ENCODE measurements around the gene MMP25.
A peak's percentile ranks its signal among the peaks of the same experiment; 100 is the strongest.
"Not testable (repeated sequence)": the region's sequence is repeated elsewhere in the genome, so short reads cannot be mapped to it uniquely, and the experiment has no call there.

Gene MMP25

GRCh38 chr16:3044708-3045107, 1.7 kb upstream of the MMP25 start:
- Mint-ChIP-seq H3K4me3 (peak overlapping the region; percentile 72), H3K4me1 (peaks cover 29% of the 10 kb centered on the region), H3K27ac (ENCODE audit: low read depth) (peak overlapping the region; percentile 35), H3K9me3 (no peaks in the 10 kb centered on the region), H3K36me3 (ENCODE audit: insufficient read depth) (peaks cover 1% of the 10 kb centered on the region), H3K27me3 (peaks cover 31% of the 10 kb centered on the region)
- ATAC-seq (replicated peaks; ENCODE audit: extremely low read depth, poor library complexity, severe bottlenecking) (no peak), DNase-seq (ENCODE audit: low spot score in 2 of 2) (no peak)

GRCh38 chr16:3046641-3047386, 453 bp downstream of the MMP25 start:
- ATAC-seq (replicated peaks; ENCODE audit: extremely low read depth, poor library complexity, severe bottlenecking) (peak; percentile 48), DNase-seq (ENCODE audit: low spot score in 2 of 2) (no peak)
- H3K27me3 Mint-ChIP-seq, result peaks cover 21% of the 10 kb centered on the region
- H3K4me3 Mint-ChIP-seq, result peak overlapping the region; percentile 38
- peaks cover 1% of the 10 kb centered on the region for H3K36me3 Mint-ChIP-seq (ENCODE audit: insufficient read depth)
- H3K4me1 Mint-ChIP-seq, result peaks cover 44% of the 10 kb centered on the region
- H3K9me3 Mint-ChIP-seq, result no peaks in the 10 kb centered on the region
- no peak overlapping the region for H3K27ac Mint-ChIP-seq (ENCODE audit: low read depth)

GRCh38 chr16:3047387-3047720, 993 bp downstream of the MMP25 start:
- no peak for ATAC-seq (replicated peaks; ENCODE audit: extremely low read depth, poor library complexity, severe bottlenecking)
- Mint-ChIP-seq H3K27me3 (peaks cover 21% of the 10 kb centered on the region), H3K36me3 (ENCODE audit: insufficient read depth) (peaks cover 1% of the 10 kb centered on the region), H3K9me3 (no peaks in the 10 kb centered on the region), H3K4me3 (peak overlapping the region; percentile 38), H3K27ac (ENCODE audit: low read depth) (no peak overlapping the region), H3K4me1 (peaks cover 49% of the 10 kb centered on the region)
- DNase-seq (ENCODE audit: low spot score in 2 of 2), result no peak

GRCh38 chr16:3049921-3050481, 3.6 kb downstream of the MMP25 start:
- Mint-ChIP-seq H3K27ac (ENCODE audit: low read depth) (no peak overlapping the region), H3K4me3 (no peak overlapping the region), H3K27me3 (peaks cover 3% of the 10 kb centered on the region), H3K9me3 (no peaks in the 10 kb centered on the region), H3K4me1 (peaks cover 50% of the 10 kb centered on the region), H3K36me3 (ENCODE audit: insufficient read depth) (peaks cover 3% of the 10 kb centered on the region)
- ATAC-seq (replicated peaks; ENCODE audit: extremely low read depth, poor library complexity, severe bottlenecking), result no peak
- no peak for DNase-seq (ENCODE audit: low spot score in 2 of 2)

- Mint-ChIP-seq H3K9me3 (no peaks in the 10 kb centered on the region), H3K4me3 (no peak overlapping the region), H3K36me3 (ENCODE audit: insufficient read depth) (peaks cover 6% of the 10 kb centered on the region), H3K27ac (ENCODE audit: low read depth) (peak overlapping the region; percentile 68), H3K4me1 (peaks cover 50% of the 10 kb centered on the region), H3K27me3 (no peaks in the 10 kb centered on the region)
- no peak for DNase-seq (ENCODE audit: low spot score in 2 of 2)
- ATAC-seq (replicated peaks; ENCODE audit: extremely low read depth, poor library complexity, severe bottlenecking), result no peak
Observed at GRCh38 chr16:3050487-3050886, 4.1 kb downstream of the MMP25 start.

GRCh38 chr16:3051009-3051408, 4.6 kb downstream of the MMP25 start:
- ATAC-seq (replicated peaks; ENCODE audit: extremely low read depth, poor library complexity, severe bottlenecking), result no peak
- H3K4me1 Mint-ChIP-seq, result peaks cover 56% of the 10 kb centered on the region
- no peaks in the 10 kb centered on the region for H3K9me3 Mint-ChIP-seq
- H3K27me3 Mint-ChIP-seq, result no peaks in the 10 kb centered on the region
- no peak overlapping the region for H3K4me3 Mint-ChIP-seq
- H3K36me3 Mint-ChIP-seq (ENCODE audit: insufficient read depth), result peaks cover 6% of the 10 kb centered on the region
- no peak for DNase-seq (ENCODE audit: low spot score in 2 of 2)
- H3K27ac Mint-ChIP-seq (ENCODE audit: low read depth), result peak overlapping the region; percentile 68

GRCh38 chr16:3051494-3051893, 5.1 kb downstream of the MMP25 start:
- ATAC-seq (replicated peaks; ENCODE audit: extremely low read depth, poor library complexity, severe bottlenecking), result no peak
- Mint-ChIP-seq H3K9me3 (no peaks in the 10 kb centered on the region), H3K4me3 (no peak overlapping the region), H3K4me1 (peaks cover 56% of the 10 kb centered on the region), H3K27me3 (no peaks in the 10 kb centered on the region), H3K27ac (ENCODE audit: low read depth) (no peak overlapping the region), H3K36me3 (ENCODE audit: insufficient read depth) (peaks cover 6% of the 10 kb centered on the region)
- no peak for DNase-seq (ENCODE audit: low spot score in 2 of 2)

GRCh38 chr16:3052571-3053329, 6.4 kb downstream of the MMP25 start:
- H3K36me3 Mint-ChIP-seq (ENCODE audit: insufficient read depth); H3K27me3 Mint-ChIP-seq; H3K4me3 Mint-ChIP-seq; DNase-seq (ENCODE audit: low spot score in 2 of 2); H3K9me3 Mint-ChIP-seq: not testable (repeated sequence)
- peak overlapping the region; percentile 52 for H3K27ac Mint-ChIP-seq (ENCODE audit: low read depth)
- H3K4me1 Mint-ChIP-seq, result peaks cover 62% of the 10 kb centered on the region
- ATAC-seq (replicated peaks; ENCODE audit: extremely low read depth, poor library complexity, severe bottlenecking), result peak; percentile 41

GRCh38 chr16:3053330-3053710, 7.0 kb downstream of the MMP25 start:
- not testable (repeated sequence) for DNase-seq (ENCODE audit: low spot score in 2 of 2); H3K36me3 Mint-ChIP-seq (ENCODE audit: insufficient read depth); H3K9me3 Mint-ChIP-seq; H3K27ac Mint-ChIP-seq (ENCODE audit: low read depth); H3K27me3 Mint-ChIP-seq
- peaks cover 59% of the 10 kb centered on the region for H3K4me1 Mint-ChIP-seq
- peak; percentile 33 for ATAC-seq (replicated peaks; ENCODE audit: extremely low read depth, poor library complexity, severe bottlenecking)
- H3K4me3 Mint-ChIP-seq, result peak overlapping the region; percentile 6

GRCh38 chr16:3054965-3055733, 8.8 kb downstream of the MMP25 start:
- Mint-ChIP-seq H3K4me3 (peak overlapping the region; percentile 66), H3K36me3 (ENCODE audit: insufficient read depth) (peaks cover 8% of the 10 kb centered on the region), H3K27ac (ENCODE audit: low read depth) (peak overlapping the region; percentile 83), H3K9me3 (no peaks in the 10 kb centered on the region), H3K27me3 (no peaks in the 10 kb centered on the region), H3K4me1 (peaks cover 58% of the 10 kb centered on the region)
- no peak for DNase-seq (ENCODE audit: low spot score in 2 of 2)
- ATAC-seq (replicated peaks; ENCODE audit: extremely low read depth, poor library complexity, severe bottlenecking), result no peak

GRCh38 chr16:3055734-3056115, 9.4 kb downstream of the MMP25 start:
- peaks cover 52% of the 10 kb centered on the region for H3K4me1 Mint-ChIP-seq
- not testable (repeated sequence) for ATAC-seq (replicated peaks; ENCODE audit: extremely low read depth, poor library complexity, severe bottlenecking)

GRCh38 chr16:3056336-3057180, 10.2 kb downstream of the MMP25 start:
- DNase-seq (ENCODE audit: low spot score in 2 of 2) (no peak), ATAC-seq (replicated peaks; ENCODE audit: extremely low read depth, poor library complexity, severe bottlenecking) (no peak)
- H3K36me3 Mint-ChIP-seq (ENCODE audit: insufficient read depth), result peaks cover 8% of the 10 kb centered on the region
- no peaks in the 10 kb centered on the region for H3K9me3 Mint-ChIP-seq
- peak overlapping the region; percentile 88 for H3K4me3 Mint-ChIP-seq
- H3K4me1 Mint-ChIP-seq, result peaks cover 45% of the 10 kb centered on the region
- peak overlapping the region; percentile 83 for H3K27ac Mint-ChIP-seq (ENCODE audit: low read depth)
- no peaks in the 10 kb centered on the region for H3K27me3 Mint-ChIP-seq

More at GRCh38 chr16:3055734-3056115, 9.4 kb downstream of the MMP25 start:
- Mint-ChIP-seq H3K27ac (ENCODE audit: low read depth) (peak overlapping the region; percentile 83), H3K4me3 (peak overlapping the region; percentile 66)
- not testable (repeated sequence) for H3K36me3 Mint-ChIP-seq (ENCODE audit: insufficient read depth); DNase-seq (ENCODE audit: low spot score in 2 of 2); H3K27me3 Mint-ChIP-seq; H3K9me3 Mint-ChIP-seq

Measured in central memory CD8-positive, alpha-beta T cell (primary cell).